ENCODE data around the gene ADAP1.

ADAP1 gene

GRCh38 chr7:981793-982510 lies 27.5 kb upstream of the ADAP1 start:
- peak; percentile 35 for DNase-seq (ENCODE audit: low read depth)
- TF ChIP-seq CTCF (IDR thresholded peaks at IDR 0.05; ENCODE audit: control insufficient read depth, extremely low read depth, insufficient read depth) = no peak

GRCh38 chr7:979886-980571 lies 25.5 kb upstream of the ADAP1 start:
- H3K4me3 ChIP-seq (ENCODE audit: low read depth, low read length) = no peak overlapping the region
- no peak for DNase-seq (ENCODE audit: low read depth)
- no peak for TF ChIP-seq CTCF (IDR thresholded peaks at IDR 0.05; ENCODE audit: control insufficient read depth, extremely low read depth, insufficient read depth)

More at GRCh38 chr7:981793-982510, 27.5 kb upstream of the ADAP1 start:
- H3K4me3 ChIP-seq (ENCODE audit: low read depth, low read length) = no peak overlapping the region

- no peak for DNase-seq (ENCODE audit: low read depth)
- H3K4me3 ChIP-seq (ENCODE audit: low read depth, low read length) = no peak overlapping the region
- TF ChIP-seq CTCF (IDR thresholded peaks at IDR 0.05; ENCODE audit: control insufficient read depth, extremely low read depth, insufficient read depth) = no peak
These were observed 24.7 kb upstream of the ADAP1 start for GRCh38 chr7:979151-979550.

GRCh38 chr7:978416-979091 lies 24.1 kb upstream of the ADAP1 start:
- no peak for TF ChIP-seq CTCF (IDR thresholded peaks at IDR 0.05; ENCODE audit: control insufficient read depth, extremely low read depth, insufficient read depth)
- no peak for DNase-seq (ENCODE audit: low read depth)
- H3K4me3 ChIP-seq (ENCODE audit: low read depth, low read length) = no peak overlapping the region

- H3K4me3 ChIP-seq (ENCODE audit: low read depth, low read length) = no peak overlapping the region
- no peak for DNase-seq (ENCODE audit: low read depth)
- no peak for TF ChIP-seq CTCF (IDR thresholded peaks at IDR 0.05; ENCODE audit: control insufficient read depth, extremely low read depth, insufficient read depth)
These were observed 23.5 kb upstream of the ADAP1 start for GRCh38 chr7:978049-978346.

GRCh38 chr7:977326-978048 lies 23.0 kb upstream of the ADAP1 start:
- H3K4me3 ChIP-seq (ENCODE audit: low read depth, low read length) = no peak overlapping the region
- no peak for DNase-seq (ENCODE audit: low read depth)
- TF ChIP-seq CTCF (IDR thresholded peaks at IDR 0.05; ENCODE audit: control insufficient read depth, extremely low read depth, insufficient read depth) = no peak
